ENCODE results near the gene FAM98C. TPM values are rescaled to one million over a fixed set of nuclear protein-coding genes. Genes with fewer than 3 reads are reported as not detected.
"Not testable (repeated sequence)": the region's sequence is repeated elsewhere in the genome, so short reads cannot be mapped to it uniquely, and the experiment has no call there.

The FAM98C gene
- polyA plus RNA-seq, 1 donor (not counting 4 experiments of a cell fraction or from before 2014, with no cell fraction given) = 5.8 TPM

GRCh38 chr19:38411041-38411712, 8.3 kb downstream of the FAM98C start:
- no peak overlapping the region for H3K4me3 ChIP-seq (ENCODE audit: control insufficient read depth in 2 of 3, extremely low read depth in 1 of 3, insufficient read depth in 2 of 3, low read depth in 1 of 3, low read length in 3 of 3)
- no peaks in the 10 kb centered on the region for H3K4me1 ChIP-seq (ENCODE audit: control insufficient read depth, extremely low read depth, insufficient read depth, low read length)
- no peaks in the 10 kb centered on the region for H4K20me1 ChIP-seq (ENCODE audit: control insufficient read depth, extremely low read depth, insufficient read depth, low read length)
- DNase-seq (ENCODE audit: low read depth, low spot score) (no peak), FAIRE-seq (no peak)
- no peaks in the 10 kb centered on the region for H3K79me2 ChIP-seq (ENCODE audit: control insufficient read depth, insufficient read depth, low read length)
- peaks cover 0 to 4% of the 10 kb centered on the region in 2 experiments for H3K36me3 ChIP-seq (ENCODE audit: control insufficient read depth in 2 of 2, extremely low read depth in 1 of 2, insufficient read depth in 2 of 2, low read length in 2 of 2)
- no peaks in the 10 kb centered on the region for H3K27me3 ChIP-seq (ENCODE audit: control insufficient read depth, extremely low read depth, insufficient read depth, low read length)
- H3K9me1 ChIP-seq (ENCODE audit: control insufficient read depth, extremely low read depth, insufficient read depth, low read length) = no peaks in the 10 kb centered on the region
- TF ChIP-seq CTCF (optimal IDR thresholded peaks at IDR 0.05 in 1 of 3, IDR thresholded peaks at IDR 0.05 in 1 of 3, conservative IDR thresholded peaks at IDR 0.05 in 1 of 3; ENCODE audit: extremely low read depth in 1 of 3, insufficient read depth in 2 of 3, low read length in 3 of 3) (no peak), EZH2 (IDR thresholded peaks at IDR 0.05; ENCODE audit: low read length) (no peak)
- H3K4me2 ChIP-seq (ENCODE audit: control insufficient read depth, extremely low read depth, insufficient read depth, low read depth, low read length) = no peak overlapping the region
- H2AFZ ChIP-seq (ENCODE audit: control insufficient read depth, low read length) = no peak overlapping the region
- no peak overlapping the region for H3K9ac ChIP-seq (ENCODE audit: control insufficient read depth, extremely low read depth, insufficient read depth, low read length)
- no peaks in the 10 kb centered on the region for H3K9me3 ChIP-seq (ENCODE audit: control insufficient read depth, low read depth, low read length)
- dilution Hi-C loops (cut with MboI; ENCODE audit: extremely low pct_ligation_motif_present, low sequenced_read_pairs) = no loop called here
- H3K27ac ChIP-seq (ENCODE audit: control insufficient read depth, insufficient read depth, low read length) = no peak overlapping the region

GRCh38 chr19:38411898-38412297, 9.0 kb downstream of the FAM98C start:
- FAIRE-seq; H3K4me3 ChIP-seq (ENCODE audit: control insufficient read depth in 2 of 3, extremely low read depth in 1 of 3, insufficient read depth in 2 of 3, low read depth in 1 of 3, low read length in 3 of 3); H2AFZ ChIP-seq (ENCODE audit: control insufficient read depth, low read length); DNase-seq (ENCODE audit: low read depth, low spot score); dilution Hi-C loops (cut with MboI; ENCODE audit: extremely low pct_ligation_motif_present, low sequenced_read_pairs); H3K27me3 ChIP-seq (ENCODE audit: control insufficient read depth, extremely low read depth, insufficient read depth, low read length); H3K9me1 ChIP-seq (ENCODE audit: control insufficient read depth, extremely low read depth, insufficient read depth, low read length); H3K36me3 ChIP-seq (ENCODE audit: control insufficient read depth in 2 of 2, extremely low read depth in 1 of 2, insufficient read depth in 2 of 2, low read length in 2 of 2); H3K79me2 ChIP-seq (ENCODE audit: control insufficient read depth, insufficient read depth, low read length); H3K4me1 ChIP-seq (ENCODE audit: control insufficient read depth, extremely low read depth, insufficient read depth, low read length); H3K9me3 ChIP-seq (ENCODE audit: control insufficient read depth, low read depth, low read length); H3K27ac ChIP-seq (ENCODE audit: control insufficient read depth, insufficient read depth, low read length); H4K20me1 ChIP-seq (ENCODE audit: control insufficient read depth, extremely low read depth, insufficient read depth, low read length); H3K9ac ChIP-seq (ENCODE audit: control insufficient read depth, extremely low read depth, insufficient read depth, low read length); H3K4me2 ChIP-seq (ENCODE audit: control insufficient read depth, extremely low read depth, insufficient read depth, low read depth, low read length): not testable (repeated sequence)

DNA sequence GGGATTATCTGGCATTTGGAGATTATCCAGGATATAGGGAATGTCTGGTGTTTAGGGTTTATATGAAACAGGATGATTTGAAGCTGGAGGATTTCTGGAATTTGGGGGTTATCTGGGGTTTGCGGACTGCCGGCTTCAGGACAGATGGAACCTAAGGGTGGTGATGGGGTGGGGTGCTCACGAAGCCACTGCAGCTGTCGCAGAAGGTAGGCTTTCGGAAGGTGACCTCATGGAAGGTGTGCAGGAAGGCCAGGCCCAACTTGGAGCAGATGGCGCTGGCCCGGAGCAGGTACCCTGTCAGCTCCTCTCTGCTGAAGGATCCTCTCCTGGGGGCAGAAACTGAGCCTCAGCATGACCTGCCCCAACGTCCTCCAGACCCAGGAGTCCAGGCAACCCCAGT, 9.6 kb downstream of the FAM98C start:
- FAIRE-seq = no peak
- dilution Hi-C loops (cut with MboI; ENCODE audit: extremely low pct_ligation_motif_present, low sequenced_read_pairs) = no loop called here
- no peaks in the 10 kb centered on the region for H3K27me3 ChIP-seq (ENCODE audit: control insufficient read depth, extremely low read depth, insufficient read depth, low read length)
- no peak overlapping the region for H2AFZ ChIP-seq (ENCODE audit: control insufficient read depth, low read length)
- no peaks in the 10 kb centered on the region for H3K9me1 ChIP-seq (ENCODE audit: control insufficient read depth, extremely low read depth, insufficient read depth, low read length)
- no peaks in the 10 kb centered on the region for H3K79me2 ChIP-seq (ENCODE audit: control insufficient read depth, insufficient read depth, low read length)
- H3K36me3 ChIP-seq (ENCODE audit: control insufficient read depth in 2 of 2, extremely low read depth in 1 of 2, insufficient read depth in 2 of 2, low read length in 2 of 2) = no peaks in the 10 kb centered on the region
- TF ChIP-seq CTCF (optimal IDR thresholded peaks at IDR 0.05 in 1 of 3, IDR thresholded peaks at IDR 0.05 in 1 of 3, conservative IDR thresholded peaks at IDR 0.05 in 1 of 3; ENCODE audit: extremely low read depth in 1 of 3, insufficient read depth in 2 of 3, low read length in 3 of 3) (no peak), EZH2 (IDR thresholded peaks at IDR 0.05; ENCODE audit: low read length) (no peak)
- no peak for DNase-seq (ENCODE audit: low read depth, low spot score)
- H3K9ac ChIP-seq (ENCODE audit: control insufficient read depth, extremely low read depth, insufficient read depth, low read length) = no peak overlapping the region
- no peak overlapping the region for H3K4me3 ChIP-seq (ENCODE audit: control insufficient read depth in 2 of 3, extremely low read depth in 1 of 3, insufficient read depth in 2 of 3, low read depth in 1 of 3, low read length in 3 of 3)
- H3K9me3 ChIP-seq (ENCODE audit: control insufficient read depth, low read depth, low read length) = no peaks in the 10 kb centered on the region
- H3K4me1 ChIP-seq (ENCODE audit: control insufficient read depth, extremely low read depth, insufficient read depth, low read length) = peaks cover 2% of the 10 kb centered on the region
- H3K4me2 ChIP-seq (ENCODE audit: control insufficient read depth, extremely low read depth, insufficient read depth, low read depth, low read length) = no peak overlapping the region
- no peaks in the 10 kb centered on the region for H4K20me1 ChIP-seq (ENCODE audit: control insufficient read depth, extremely low read depth, insufficient read depth, low read length)
- H3K27ac ChIP-seq (ENCODE audit: control insufficient read depth, insufficient read depth, low read length) = no peak overlapping the region

Data from keratinocyte (primary cell).